Measurements from ENCODE around the gene UPK2.

GRCh38 chr11:118912742-118913410 lies 43.2 kb upstream of the UPK2 start:
- TF ChIP-seq EZH2 (IDR thresholded peaks at IDR 0.05; ENCODE audit: insufficient read depth, poor library complexity, severe bottlenecking) (no peak), EZH2phosphoT487 (IDR thresholded peaks at IDR 0.05; ENCODE audit: insufficient read depth, low read depth) (no peak)
